Activated CD4-positive, alpha-beta T cell treated with anti-CD3 and anti-CD28 coated beads for 24 hours (primary cell): Measurements from ENCODE around the gene HSPD1.
"Not testable (repeated sequence)": the region's sequence is repeated elsewhere in the genome, so short reads cannot be mapped to it uniquely, and the experiment has no call there.

Experiments used
- DNase-seq, 2 donors: peaks; one replicate each; pipeline ENCODE4 v3.0.0-alpha.2; 2020; ENCODE audit warnings: low read depth in 2 of 2

The HSPD1 gene

DNA sequence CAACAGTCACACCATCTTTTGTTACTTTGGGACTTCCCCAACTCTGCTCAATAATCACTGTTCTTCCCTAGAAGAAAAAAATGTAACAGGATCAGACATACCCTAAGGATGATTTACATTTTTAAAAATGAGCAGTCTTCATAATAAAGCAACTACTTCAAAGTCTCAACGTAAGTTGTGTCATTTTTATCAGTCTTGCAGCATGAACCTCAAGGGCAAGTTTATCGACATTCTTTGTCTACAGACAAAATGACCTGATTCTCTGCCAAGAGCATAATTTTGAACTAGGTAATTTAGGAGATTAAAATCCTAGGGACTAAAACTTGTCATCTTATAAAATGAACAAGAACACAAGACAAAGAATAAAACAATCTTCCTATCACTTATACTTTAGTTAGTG is 2.3 kb downstream of the HSPD1 start:
- DNase-seq = no peak

DNA sequence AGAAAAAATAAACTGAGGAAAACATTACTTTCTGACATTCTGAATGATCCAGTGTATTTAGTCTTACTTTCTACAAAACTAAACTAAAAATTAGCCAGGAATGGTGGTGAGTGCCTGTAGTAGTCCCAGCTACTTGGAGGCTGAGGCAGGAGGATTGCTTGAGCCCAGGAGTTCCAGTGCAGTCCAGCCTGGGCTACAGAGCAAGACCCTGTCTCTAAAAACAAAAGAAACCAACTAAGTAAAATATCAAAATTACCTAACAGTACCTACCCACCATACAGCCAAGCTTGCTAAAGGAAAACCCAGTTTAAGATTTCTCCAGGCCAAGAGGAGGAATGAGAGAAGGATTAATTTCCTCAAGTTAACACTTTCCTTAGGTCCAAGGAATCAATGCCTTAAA is 2.9 kb downstream of the HSPD1 start:
- no peak for DNase-seq

DNA sequence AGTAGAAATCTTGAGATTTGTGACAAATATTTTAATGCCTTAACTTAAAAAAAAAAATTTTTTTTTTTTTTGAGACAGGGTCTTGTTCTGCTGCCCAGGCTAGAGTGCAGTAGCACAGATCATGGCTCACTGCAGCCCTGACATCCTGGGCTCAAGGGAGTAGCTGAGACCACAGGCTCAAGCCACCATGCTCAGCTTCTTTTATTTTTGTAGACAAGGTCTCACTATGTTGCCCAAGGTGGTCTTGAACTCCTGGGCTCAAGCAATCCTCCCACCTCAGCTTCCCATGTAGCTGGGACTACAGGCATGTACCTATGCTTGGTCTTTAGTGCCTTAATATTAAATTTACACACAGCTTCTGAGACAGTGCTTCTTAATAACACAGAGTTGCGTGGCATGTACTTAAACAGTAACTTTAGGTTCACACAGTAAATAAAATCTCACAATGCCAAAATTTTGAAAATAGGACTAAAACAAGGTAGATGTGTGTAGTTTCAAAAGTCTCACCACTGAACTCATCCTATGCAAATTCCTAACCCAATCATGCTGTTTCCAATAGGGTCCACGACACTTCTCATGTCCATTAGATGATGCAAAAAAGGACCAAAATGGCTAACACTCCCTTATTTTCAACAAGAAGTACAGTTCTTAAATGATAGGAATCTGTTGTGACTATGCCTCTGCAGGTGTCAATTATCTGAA is 4.1 kb downstream of the HSPD1 start:
- no peak for DNase-seq

DNA sequence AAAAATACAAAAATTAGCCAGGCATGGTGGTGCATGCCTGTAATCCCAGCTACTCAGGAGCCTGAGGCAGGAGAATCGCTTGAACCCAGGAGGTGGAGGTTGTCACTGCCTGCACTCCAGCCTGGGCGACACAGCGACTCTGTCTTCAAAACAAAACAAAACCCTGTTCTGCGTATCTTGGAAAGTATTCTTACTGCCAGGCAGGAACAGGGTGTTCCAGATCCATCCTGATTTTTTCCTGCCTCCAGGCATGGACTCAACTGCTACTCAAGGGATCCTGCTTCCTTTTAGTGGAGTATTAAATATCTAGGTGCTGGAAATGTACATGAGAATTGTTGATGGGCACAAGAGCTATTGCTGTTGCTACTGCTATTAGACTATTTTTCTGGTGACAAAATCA is 12.3 kb downstream of the HSPD1 start:
- DNase-seq = no peak

- DNase-seq = no peak
Measured at GRCh38 chr2:197486175-197486574, 13.5 kb downstream of the HSPD1 start.

GRCh38 chr2:197484248-197484647 is 15.4 kb downstream of the HSPD1 start:
- DNase-seq = not testable (repeated sequence)

DNA sequence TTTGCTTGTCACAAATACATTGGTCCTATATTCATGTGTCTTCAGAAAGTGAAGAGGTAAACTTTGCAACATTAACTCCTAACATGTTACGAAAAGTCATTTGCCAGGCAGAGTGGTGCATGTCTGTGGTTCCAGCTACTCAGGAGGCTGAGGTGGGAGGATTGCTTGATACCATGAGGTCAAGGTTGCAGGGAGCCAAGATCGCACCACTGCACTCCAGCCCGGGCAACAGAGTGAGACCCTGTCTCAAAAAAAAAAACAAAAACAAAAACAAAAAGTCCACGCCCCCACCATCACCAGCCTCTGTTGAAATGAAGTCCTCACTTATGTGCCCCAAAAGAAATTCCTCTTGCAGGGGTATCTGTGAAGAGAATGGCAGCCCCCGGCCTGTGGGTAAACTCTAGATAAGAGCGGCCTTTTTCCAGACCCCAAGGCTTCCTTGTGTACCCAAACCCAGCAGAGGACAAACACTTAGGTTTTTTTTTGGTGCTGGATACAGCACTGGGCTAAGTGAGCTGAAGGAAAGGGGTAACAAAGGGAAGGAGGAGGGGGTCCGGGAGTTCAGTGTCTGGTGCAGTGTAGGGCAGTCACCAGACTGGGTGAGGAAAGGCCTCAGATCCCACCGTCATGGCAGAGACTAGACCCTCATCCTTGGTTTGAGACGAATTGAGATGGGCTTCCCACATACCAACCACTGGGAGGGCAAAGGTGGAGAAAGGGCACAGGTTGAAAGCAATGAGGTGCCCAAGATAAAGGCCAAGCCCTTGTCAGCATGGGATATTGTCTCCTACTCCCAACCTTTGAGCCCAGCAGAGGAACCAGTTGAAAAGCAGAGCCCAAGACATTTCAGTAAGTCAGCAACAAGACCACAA is 19.2 kb downstream of the HSPD1 start:
- no peak for DNase-seq

- no peak for DNase-seq
Measured at GRCh38 chr2:197477797-197478196, 21.8 kb downstream of the HSPD1 start.

DNA sequence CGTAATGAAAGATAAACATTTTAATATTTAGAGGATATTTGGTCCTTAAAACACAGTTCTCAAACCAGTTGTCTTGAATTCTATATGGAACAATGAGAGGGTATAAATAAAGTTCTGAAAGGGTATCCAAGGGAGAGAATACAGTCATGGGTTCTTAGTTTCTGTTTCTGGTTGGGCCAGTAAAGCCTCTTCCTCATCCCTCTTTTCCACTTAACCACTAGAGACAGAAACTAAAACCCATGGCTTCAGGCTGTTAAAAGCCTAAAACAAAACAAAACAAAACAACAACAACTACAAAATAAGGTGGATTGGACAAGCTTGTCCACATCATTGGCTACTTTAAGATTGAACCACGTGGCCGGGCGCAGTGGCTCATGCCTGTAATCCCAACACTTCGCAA is 27.5 kb downstream of the HSPD1 start:
- DNase-seq = no peak

DNA sequence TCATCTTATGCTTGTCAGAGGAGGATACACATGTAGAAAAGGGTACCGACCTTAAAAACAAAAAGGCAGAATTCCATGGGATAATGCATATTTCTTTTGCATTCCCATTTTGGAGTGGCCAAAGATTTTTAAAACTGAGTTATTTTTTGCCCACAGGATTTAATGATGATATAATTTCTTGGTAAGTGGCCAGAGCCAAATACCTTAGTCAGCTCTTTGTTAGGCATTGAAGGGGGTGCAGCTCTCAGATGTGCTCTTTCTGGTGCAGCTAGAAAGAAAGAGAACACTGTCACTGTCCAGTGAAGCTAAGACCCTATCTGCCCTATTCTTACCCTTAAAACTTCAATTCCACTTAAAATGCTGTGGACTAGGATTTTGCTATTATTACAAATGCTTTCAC is 35.5 kb downstream of the HSPD1 start:
- DNase-seq = no peak

- DNase-seq = no peak
Measured at GRCh38 chr2:197461057-197461456, 38.6 kb downstream of the HSPD1 start.

GRCh38 chr2:197460649-197461048 is 39.0 kb downstream of the HSPD1 start:
- DNase-seq = no peak

- no peak for DNase-seq
Measured at GRCh38 chr2:197455428-197455827, 44.2 kb downstream of the HSPD1 start.

GRCh38 chr2:197454923-197455322 is 44.7 kb downstream of the HSPD1 start:
- DNase-seq = no peak

- no peak for DNase-seq
Measured at GRCh38 chr2:197453914-197454398, 45.7 kb downstream of the HSPD1 start.

GRCh38 chr2:197453123-197453913 is 46.3 kb downstream of the HSPD1 start, which contains the start of gene COQ10B:
Gene COQ10B (plus strand): TSS chr2:197453552. CDS start chr2:197453561, 9 bp downstream.
- DNase-seq = peak; percentile 95

DNA sequence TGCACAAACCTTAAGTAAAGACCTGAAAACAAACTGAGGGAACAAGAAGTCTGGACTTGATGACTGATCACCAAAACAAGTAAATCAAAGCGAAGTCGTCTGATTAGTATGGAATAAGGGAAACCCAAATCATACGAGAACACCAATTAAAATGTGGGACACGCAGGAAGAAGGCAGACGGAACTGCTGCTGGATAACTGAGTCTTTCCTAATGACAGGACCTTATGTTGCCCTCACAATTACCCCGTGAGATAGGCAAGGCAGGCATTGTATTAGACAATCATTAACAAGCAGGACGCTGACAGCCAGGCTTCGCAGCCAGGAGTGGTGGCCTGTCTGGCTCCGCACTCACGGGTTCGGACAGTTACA is 46.9 kb downstream of the HSPD1 start:
- DNase-seq = no peak

DNA sequence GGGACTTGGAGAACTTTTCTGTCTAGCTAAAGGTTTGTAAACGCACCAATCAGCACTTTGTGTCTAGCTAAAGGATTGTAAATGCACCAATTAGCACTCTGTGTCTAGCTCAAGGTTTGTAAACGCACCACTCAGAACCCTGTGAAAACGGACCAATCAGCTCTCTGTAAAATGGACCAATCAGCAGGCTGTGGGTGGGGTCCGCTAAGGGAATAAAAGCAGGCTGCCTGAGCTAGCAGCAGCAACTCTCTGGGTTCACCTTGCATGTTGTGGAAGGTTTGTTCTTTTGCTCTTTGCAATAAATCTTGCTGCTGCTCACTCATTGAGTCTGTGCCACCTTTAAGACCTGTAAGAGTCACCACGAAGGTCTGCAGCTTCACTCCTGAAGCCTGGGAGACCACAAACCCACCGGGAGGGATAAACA is 48.7 kb downstream of the HSPD1 start:
- DNase-seq = not testable (repeated sequence)

- DNase-seq = no peak
Measured at GRCh38 chr2:197450465-197450864, 49.2 kb downstream of the HSPD1 start.

DNA sequence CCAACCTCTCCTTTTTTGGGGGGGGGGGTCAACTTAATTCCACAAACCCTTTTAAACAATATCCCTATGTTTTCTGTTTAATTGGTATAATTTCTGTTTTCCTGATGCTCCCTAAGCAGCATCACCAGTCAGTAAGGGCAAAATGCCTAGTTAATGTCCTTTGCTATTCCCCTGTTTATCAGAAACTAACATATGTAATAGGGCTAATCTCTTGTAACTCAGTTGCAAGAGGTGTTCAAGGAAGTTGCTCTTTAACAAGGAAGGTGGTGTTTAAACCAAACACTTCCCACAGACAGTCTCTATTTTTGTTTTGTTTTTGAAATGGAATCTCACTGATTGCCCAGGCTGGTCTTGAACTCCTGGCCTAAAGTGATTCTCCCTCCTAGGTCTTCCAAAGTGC is 52.8 kb downstream of the HSPD1 start:
- no peak for DNase-seq

DNA sequence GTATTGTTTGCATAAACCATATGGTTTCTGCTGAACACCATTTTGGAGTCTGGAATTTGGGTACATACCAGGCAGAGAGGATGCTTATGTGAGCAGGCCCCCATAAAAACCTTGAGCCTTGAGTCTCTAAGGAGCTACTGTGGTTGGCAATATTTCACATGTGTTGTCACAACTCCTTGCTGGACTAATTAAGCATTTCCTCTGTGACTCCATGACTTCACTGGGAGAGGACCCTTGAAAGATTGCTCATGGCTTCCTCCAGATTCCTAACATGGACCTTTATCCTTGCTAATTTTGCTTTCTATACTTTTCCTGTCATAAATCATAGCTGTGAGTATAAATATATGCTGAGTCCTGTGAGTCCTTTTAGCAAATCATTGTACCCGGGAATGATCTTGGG is 53.9 kb downstream of the HSPD1 start:
- DNase-seq = no peak

- no peak for DNase-seq
Measured at GRCh38 chr2:197442857-197443256, 56.8 kb downstream of the HSPD1 start.
